HG03175 (cell line): ENCODE results near the gene EMP3.
"Not testable (repeated sequence)": the region's sequence is repeated elsewhere in the genome, so short reads cannot be mapped to it uniquely, and the experiment has no call there.

Experiments used
- ATAC-seq: cut with Tn5 transposase; IDR thresholded peaks from one replicate; pipeline ENCODE4 v1.9.1; 2021; ENCODE audit warnings: mild to moderate bottlenecking, moderate library complexity; ENCODE audit not compliant: unreplicated experiment

EMP3 gene

GRCh38 chr19:48325265-48325910, at the start of gene EMP3:
Gene EMP3, plus strand, starts transcription at chr19:48325552. Its CDS starts 1,293 bp downstream, at chr19:48326845.
- no peak for ATAC-seq

GRCh38 chr19:48279747-48280146, 45.6 kb upstream of the EMP3 start:
- ATAC-seq = no peak

- ATAC-seq = no peak
Observed at GRCh38 chr19:48283908-48284307, 41.4 kb upstream of the EMP3 start.

- ATAC-seq = no peak
Observed at GRCh38 chr19:48284896-48285295, 40.5 kb upstream of the EMP3 start.

GRCh38 chr19:48287748-48288147, 37.6 kb upstream of the EMP3 start:
- no peak for ATAC-seq

- no peak for ATAC-seq
Observed at GRCh38 chr19:48290401-48290770, 35.0 kb upstream of the EMP3 start.

GRCh38 chr19:48290771-48291488, 34.4 kb upstream of the EMP3 start:
- ATAC-seq = no peak

- not testable (repeated sequence) for ATAC-seq
Observed at GRCh38 chr19:48291489-48291815, 33.9 kb upstream of the EMP3 start.

GRCh38 chr19:48292798-48293197, 32.6 kb upstream of the EMP3 start:
- no peak for ATAC-seq

GRCh38 chr19:48295458-48295857, 29.9 kb upstream of the EMP3 start:
- no peak for ATAC-seq

GRCh38 chr19:48296963-48297734, 28.2 kb upstream of the EMP3 start:
- ATAC-seq = no peak

- no peak for ATAC-seq
Observed at GRCh38 chr19:48297975-48298374, 27.4 kb upstream of the EMP3 start.

- ATAC-seq = no peak
Observed at GRCh38 chr19:48301886-48302599, 23.3 kb upstream of the EMP3 start.

- no peak for ATAC-seq
Observed at GRCh38 chr19:48302600-48302959, 22.8 kb upstream of the EMP3 start.

GRCh38 chr19:48303367-48303766, 22.0 kb upstream of the EMP3 start:
- ATAC-seq = no peak

- ATAC-seq = no peak
Observed at GRCh38 chr19:48303866-48304265, 21.5 kb upstream of the EMP3 start.

GRCh38 chr19:48308631-48309586, 16.4 kb upstream of the EMP3 start:
- no peak for ATAC-seq

GRCh38 chr19:48309731-48310130, 15.6 kb upstream of the EMP3 start:
- not testable (repeated sequence) for ATAC-seq

- ATAC-seq = no peak
Observed at GRCh38 chr19:48310227-48310626, 15.1 kb upstream of the EMP3 start.

GRCh38 chr19:48311384-48311783, 14.0 kb upstream of the EMP3 start:
- ATAC-seq = no peak
